ENCODE data around the gene B3GALT6. TPM values are rescaled to one million over a fixed set of nuclear protein-coding genes. Genes with fewer than 3 reads are reported as not detected.

The B3GALT6 gene
- polyA plus RNA-seq, 10 donors = 12.1 to 21.2 (median 15.6) TPM

DNA sequence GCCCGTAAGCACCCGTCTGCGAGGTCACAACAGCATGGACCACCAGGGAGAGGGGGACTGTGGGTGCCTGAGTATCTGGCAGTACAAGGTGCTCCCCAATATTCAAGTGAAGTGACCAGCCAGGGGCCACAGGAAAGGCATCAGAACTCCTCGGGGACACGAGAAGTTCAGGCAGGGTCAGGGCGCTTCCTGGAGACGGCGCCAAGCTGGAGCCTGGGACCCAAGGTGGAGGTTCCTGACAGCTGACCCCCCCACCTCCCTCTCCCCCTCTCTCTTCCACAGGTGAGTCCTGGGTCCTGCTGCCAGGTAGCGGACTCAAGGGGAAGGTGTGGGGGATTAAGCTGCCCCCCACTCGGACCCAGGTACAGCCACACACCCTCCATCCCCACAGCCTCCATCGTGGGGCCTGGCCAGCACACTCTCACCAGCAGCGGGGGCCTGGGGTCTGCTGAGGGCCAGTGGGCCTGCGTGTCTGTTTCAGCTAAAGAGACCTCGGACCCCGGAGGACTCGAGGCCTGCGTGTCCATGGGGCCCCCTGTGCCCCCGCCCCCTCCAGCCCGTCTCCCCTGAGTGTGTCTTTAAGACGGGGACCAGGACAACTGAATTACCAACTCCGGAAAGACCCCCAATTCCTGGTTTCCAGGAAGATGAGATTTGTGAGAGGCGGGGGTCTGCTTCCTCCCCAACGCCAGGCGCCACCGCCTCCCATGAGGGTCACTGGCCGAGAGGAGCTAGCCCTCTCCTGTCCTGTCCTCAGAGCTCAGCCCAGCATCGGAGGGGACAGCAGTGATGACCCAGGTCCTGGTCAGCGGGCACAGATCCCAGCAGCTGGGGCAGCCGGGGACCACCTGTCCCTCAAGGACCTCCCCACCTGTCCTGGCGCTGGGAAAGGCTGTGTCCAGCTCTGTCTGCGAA, 31.8 kb upstream of the B3GALT6 start:
- no peak for DNase-seq

DNA sequence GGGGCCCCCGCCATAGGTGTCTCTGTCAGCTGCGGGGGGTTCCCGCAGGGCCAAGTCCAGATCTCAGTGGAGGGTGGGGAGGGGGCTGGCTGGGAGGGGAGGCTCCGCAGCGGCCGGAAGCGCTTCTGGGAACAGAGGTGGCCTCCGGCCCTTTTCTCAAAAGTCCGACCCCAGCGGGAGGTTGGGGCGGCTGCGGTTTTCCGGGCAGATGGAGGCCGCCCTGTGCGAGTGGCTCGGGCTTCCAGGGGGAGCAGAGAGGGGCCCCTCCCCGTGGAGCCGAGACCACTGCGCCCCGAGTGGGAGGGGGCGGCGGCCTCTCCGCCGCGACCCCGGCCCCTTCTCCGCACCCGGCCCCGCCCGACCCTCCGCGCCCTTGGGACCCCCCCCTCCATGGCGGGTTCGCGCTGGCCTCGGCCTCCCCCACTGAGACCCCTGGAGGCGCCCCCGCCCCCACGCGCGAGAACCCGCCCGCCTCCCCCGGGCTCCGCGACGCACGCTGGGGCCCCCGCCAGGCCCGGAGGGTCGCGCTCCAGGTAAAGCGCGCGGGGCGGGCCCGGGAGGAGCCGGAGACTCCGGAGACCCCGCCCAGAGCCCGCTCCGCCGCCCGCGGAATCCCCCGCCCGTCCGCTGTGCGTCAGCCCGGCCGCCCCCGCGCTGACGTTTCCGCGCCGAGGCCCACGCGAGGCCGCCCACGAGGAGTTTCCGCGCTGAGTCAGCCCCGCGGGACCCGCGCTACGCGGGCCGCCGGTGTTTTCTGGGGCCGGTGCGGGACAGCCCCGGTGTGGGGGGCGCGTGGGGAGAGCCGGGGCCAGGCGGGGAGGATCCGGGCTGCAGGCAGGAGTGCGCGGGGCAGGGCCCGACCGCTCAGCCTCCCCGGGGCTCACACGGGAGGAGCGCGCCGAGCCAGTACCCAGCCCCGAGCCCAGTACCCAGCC, 30.9 kb upstream of the B3GALT6 start:
- peak in 2 of 3 donors; percentile 71 to 78 for DNase-seq

- no peak for DNase-seq
Observed at GRCh38 chr1:1202831-1203560, 29.0 kb upstream of the B3GALT6 start.

GRCh38 chr1:1203561-1204424, 28.2 kb upstream of the B3GALT6 start:
- DNase-seq = peak in 1 of 3 donors; percentile 59

GRCh38 chr1:1204425-1204920, 27.6 kb upstream of the B3GALT6 start:
- no peak for DNase-seq

GRCh38 chr1:1204998-1205768, 26.9 kb upstream of the B3GALT6 start:
- DNase-seq = no peak

GRCh38 chr1:1205769-1206375, 26.2 kb upstream of the B3GALT6 start:
- DNase-seq = peak in 1 of 3 donors; percentile 45

DNA sequence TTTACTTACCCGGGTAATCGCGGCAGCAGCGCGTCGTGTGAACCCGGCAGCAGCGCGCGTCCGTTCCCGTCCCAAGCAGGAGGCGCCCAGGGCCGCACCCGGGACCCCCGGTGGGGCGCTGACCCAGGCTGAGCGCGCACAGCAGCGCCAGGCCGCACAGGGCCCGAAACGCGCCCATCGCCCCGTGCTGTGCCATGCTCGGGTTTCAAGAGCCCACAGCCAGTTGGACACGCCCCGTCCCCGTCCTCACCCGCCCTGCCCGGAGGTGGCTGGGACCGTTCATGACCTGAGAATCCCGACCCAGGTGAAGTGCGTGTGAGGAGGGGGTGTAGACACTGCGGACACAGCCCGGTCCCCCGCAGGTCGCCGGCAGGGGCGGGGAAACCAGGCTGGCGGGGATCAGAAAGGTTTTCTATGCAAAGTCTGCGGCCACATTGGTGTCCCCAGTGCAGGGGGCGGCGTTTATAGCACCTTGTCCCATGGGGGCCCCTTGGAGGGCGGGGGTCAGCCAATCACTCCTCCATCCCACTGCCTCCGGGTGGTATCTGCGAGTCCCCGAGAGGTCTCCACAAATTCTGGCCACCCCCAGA, 25.6 kb upstream of the B3GALT6 start, which contains the start of gene TNFRSF18:
Gene TNFRSF18 (minus strand): TSS at position 217 of the 590 bp plus-strand sequence. CDS start 21 bp downstream, at position 196.
- peak in 1 of 3 donors; percentile 43 for DNase-seq

DNA sequence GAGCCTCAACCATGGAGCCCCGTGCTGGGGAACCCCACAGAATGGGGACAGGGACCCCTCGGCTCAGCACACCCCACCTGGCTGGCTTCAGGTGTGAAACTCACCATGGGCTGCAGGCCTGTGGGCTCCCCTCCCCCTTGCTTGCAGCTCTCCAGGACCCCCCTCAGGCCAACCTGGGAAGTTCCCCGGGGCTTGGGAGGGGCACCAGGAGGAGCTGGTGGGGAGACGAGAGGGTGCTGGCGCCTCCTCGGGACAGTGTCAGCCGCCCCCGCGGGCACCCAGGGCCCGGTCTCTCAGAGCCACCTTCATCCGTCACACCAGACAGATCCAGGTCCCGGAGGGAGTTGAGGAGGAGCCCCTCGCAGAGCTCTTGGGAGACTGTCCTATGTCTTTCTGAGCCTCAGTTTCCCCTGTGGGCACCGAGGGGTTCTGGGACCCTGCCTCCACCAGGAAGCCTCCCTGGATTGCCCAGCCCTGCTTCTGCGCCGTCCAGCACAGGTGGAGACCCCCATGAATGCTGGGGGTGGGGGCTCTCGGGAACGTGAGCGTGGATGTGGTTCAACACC, 25.0 kb upstream of the B3GALT6 start:
- no peak for DNase-seq

GRCh38 chr1:1207571-1207892, 24.5 kb upstream of the B3GALT6 start:
- no peak for DNase-seq

DNA sequence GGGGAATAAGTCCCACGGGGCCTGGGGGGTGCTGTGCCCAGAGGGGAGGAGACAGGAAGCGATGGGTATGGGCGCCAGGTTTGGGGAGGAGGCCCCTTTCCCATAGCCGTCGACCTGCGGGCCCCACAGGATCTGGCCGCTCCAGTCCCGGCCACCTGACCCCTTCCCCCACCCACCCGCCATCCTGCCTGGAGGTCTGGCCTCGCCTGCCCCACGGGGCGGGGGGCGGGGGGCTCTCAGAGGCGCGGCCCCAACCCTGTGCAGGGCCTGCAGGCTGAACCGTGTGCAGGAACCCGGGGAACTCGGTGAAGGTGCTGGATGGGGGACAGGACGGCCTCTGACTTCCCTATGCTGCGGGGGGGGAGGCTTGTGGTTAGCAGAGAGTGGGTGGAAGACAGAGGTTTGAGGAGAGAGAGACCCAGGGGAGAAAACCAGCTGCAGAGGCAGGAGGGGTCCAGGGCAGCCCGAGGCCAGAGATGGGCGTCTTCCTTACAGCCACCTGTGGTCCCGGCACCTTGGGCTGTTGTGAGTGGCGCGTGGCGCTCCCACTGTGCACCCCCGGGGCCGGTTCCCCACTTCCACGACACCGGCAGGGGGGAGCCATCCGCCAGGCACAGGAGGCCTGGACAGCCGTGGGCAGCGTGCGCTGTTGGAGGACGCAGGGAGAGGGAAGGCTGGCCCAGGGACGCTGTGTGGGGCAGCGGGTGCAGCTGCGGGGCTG, 23.2 kb upstream of the B3GALT6 start:
- peak in 1 of 3 donors; percentile 58 for DNase-seq

- DNase-seq = no peak
Observed at GRCh38 chr1:1210726-1211540, 21.1 kb upstream of the B3GALT6 start.

DNA sequence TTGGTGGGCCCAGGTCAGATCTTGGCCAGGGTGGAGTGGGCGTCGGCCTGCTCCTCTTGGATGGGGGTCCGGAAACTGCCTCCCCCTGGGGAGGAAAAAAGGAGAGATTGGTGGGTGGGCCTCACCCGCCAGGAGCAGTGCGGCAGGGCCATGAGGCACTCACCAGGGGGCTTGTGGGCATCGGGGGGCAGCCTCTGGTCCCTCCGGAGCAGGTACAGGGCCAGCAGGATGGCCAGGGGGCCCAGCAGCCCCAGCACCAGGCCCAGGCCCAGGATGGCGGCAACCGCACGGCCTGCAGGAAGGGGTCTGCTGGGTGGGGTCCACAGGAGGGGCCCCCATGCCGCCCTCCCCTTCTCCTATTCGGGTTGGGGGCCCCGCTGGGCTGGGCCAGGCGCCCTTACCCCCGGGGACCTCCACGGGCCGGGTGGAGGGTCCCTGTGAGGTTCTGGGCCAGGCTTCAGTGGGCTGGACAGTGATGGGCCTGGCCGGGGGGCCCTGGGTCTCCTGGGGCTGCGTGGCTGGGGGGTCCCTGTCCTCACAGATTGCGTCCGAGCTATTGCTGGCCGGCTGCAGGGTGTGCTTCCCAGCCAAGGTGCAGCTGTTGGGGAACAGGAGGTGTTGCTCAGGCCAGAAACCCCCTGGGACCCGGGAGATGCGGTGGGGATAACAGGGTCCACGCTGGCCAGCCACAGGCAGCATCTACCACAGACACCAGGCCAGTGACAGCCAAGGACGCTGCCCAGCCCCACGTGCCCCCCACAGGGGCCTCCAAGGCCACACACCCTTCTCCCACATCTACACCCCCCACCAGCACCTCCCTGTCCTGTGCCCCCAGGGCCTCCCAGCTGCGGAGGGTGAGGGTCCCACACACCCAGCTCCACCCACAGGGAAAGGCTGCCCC, 20.2 kb upstream of the B3GALT6 start:
- DNase-seq = no peak

DNA sequence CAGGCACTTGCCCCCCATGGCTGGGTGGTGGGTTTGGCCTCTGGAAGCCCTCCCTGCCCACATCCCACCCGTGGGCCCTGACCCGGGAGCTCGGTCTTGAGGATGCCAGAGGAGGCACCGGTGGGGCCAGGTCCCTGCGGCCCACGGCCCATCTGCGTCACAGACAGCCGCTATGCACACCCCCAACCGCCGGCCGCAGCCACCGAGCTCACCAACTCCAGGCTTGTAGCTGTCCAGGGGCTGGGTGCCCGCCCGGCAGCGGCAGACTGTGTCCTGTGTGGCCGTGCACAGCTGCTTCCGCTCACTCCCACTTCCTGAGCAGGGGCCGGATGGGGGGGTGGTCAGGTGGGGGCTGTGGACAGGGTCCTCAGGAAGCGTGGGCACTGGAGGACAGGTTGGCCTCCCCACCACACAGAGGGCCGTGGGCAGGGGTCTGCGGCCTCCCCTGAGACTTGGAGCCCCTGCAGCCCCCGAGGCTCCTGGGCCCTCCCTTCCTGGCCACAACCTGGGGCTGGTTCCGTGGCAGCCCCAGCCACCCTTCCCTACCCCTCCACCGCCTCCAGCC, 19.2 kb upstream of the B3GALT6 start:
- DNase-seq = peak in 1 of 3 donors; percentile 45
